ENCODE measurements around the gene PRSS21.
A peak's percentile ranks its signal among the peaks of the same experiment; 100 is the strongest.

PRSS21 gene

DNA sequence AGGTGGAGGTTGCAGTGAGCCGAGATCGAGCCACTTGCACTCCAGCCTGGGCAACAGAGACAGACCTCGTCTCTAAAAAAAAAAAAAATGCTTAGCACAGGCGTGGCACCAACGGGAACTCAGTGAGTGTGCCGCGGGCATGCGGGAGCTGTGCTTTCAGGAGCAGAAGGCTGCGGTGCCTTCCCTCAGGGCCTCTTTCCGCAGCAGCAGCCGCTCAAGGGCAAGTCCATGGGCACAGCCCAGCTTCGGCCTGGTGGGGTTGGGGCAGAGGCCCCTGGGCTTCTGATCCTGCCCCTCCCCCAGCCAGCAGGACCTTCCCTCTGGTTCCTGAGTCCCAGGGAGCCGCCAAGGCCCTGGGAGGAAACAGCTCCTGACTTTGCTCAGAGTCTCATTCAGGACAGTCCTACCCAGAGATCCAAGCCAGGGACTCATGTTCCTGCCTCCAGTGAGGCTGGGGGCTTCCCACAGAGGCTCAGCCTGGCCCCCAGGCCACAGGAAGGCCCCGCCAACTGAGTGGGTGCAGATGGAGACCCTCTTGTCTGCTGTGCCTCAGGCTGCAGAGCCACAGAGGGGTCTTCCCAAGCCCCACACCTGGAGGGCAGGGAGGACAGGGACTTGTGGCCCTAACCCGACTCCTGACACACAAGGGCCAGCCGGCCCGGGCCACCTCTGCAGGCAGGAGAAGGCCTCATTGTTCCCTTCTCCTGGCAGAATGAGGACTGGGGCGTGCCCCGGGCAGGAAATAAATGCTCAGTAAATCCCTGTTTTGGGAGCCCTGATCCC, 9.7 kb downstream of the PRSS21 start:
- DNase-seq = no peak

- no peak for DNase-seq
Observed at GRCh38 chr16:2827374-2827791, 10.3 kb downstream of the PRSS21 start.

- no peak for DNase-seq
Observed at GRCh38 chr16:2827831-2828520, 10.9 kb downstream of the PRSS21 start.

- DNase-seq = no peak
Observed at GRCh38 chr16:2828521-2828840, 11.4 kb downstream of the PRSS21 start.

GRCh38 chr16:2828876-2829430, 11.9 kb downstream of the PRSS21 start:
- DNase-seq = no peak

- no peak for DNase-seq
Observed at GRCh38 chr16:2829501-2830354, 12.7 kb downstream of the PRSS21 start, which contains the start of gene ZG16B. ZG16B (plus strand) TSS chr16:2830303; CDS start chr16:2830442, 139 bp downstream.

DNA sequence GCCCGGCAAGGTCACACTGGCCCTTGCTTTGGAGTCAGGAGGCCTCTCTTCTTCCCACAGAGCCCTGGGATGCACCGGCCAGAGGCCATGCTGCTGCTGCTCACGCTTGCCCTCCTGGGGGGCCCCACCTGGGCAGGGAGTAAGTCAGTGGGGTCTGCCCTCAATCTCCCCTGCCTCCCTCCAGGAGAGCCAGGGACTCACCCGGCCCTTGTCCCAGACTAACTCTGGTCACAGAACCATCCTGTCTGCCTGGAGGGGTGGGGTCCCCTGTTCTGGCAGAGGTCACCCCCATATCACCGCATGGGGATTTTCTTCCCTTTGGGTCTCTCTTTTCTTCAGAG, 13.3 kb downstream of the PRSS21 start:
- no peak for DNase-seq

DNA sequence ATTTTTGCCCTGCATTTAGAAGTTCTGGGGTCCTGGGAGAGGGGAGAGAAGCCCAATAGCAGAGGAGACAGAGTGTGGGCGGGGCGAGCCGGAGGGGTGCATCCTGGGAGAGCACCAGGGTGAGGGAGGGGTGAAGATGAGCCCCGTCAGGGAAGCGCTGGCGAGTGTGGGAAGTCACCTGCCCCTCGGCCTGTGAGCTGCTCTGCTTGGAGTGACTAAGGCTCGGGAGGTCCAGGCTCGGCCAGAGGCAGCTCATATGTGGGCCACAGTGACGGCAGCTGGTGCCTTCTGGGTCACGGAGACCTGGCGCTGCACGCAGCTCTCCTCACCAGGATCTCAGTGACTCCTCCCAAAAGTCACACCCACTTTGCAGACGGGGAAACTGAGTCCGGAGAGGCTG, 14.2 kb downstream of the PRSS21 start:
- no peak for DNase-seq

DNA sequence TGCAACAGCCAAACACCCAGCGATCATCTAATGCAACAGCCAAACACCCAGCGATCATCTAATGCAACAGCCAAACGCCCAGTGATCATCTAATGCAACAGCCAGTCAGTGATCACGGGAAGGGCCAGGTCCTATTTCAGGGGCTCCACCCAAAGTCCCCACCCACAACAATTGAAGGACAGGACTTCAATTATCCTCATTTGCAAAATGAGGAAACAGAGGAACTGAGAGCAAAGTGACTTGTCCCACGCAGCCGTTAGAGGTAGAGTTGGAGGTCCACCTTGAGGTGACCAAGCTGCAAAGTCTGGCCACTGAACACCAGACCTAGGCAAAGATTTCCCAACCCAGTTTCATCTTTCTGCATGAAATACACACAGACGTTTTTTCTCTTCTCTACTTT, 16.7 kb downstream of the PRSS21 start:
- no peak for DNase-seq

DNA sequence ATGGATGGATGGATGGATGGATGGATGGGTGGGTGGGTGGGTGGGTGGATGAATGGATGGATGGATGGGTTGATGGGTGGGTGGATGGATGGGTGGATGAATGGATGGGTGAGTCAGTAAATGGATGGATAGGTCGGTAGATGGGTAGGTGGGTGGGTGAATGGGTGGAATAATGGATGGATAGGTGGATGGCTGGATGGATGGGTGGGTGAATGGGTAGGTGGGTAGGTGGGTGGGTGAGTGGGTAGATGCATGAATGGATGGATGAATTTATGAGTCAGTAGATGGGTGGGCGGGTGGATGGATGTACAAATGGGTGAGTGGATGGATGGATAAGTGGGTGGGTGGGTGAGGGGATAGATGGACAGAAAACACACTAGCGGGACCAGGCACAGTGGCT, 17.9 kb downstream of the PRSS21 start:
- DNase-seq = no peak

GRCh38 chr16:2835638-2836493, 18.8 kb downstream of the PRSS21 start:
- DNase-seq = no peak

DNA sequence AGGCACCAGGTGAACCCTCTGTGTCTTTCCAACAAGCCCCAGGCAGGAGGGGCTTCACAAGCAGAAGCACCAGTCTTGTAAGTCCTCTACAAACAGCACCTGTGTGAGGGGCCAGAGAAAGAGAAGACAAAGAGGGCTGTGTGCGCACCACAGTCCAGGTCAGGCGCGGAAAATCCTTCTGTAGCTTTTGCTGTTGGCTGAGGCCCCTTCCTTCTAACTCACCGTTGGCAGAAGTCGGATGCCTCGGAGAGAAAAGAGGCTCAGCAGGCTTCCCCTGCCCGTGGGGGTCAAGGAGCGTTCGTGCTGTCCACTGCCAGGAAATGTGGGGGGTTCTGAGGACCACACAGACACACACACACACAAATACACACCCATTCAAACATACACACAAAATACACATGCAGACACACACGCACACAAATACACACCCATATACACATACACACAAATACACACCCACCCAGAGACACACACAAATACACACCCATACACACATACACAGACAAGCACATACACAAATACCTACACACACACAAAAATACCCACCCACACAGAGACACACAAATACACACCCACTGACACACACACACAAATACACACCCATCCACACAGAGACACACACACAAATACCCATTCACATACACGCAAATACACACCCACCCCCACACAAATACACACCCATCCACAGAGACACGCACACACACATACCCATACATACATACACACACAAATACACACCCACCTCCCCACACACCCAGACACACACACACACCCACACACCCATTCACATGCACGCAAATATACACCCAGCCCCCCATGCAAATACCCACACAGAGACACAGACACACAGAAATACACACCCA, 19.8 kb downstream of the PRSS21 start:
- no peak for DNase-seq

GRCh38 chr16:2838928-2839327, 21.9 kb downstream of the PRSS21 start:
- DNase-seq = peak; percentile 3

- DNase-seq = no peak
Observed at GRCh38 chr16:2839650-2840450, 22.8 kb downstream of the PRSS21 start.

GRCh38 chr16:2840914-2841313, 23.9 kb downstream of the PRSS21 start:
- no peak for DNase-seq

GRCh38 chr16:2841606-2842339, 24.7 kb downstream of the PRSS21 start:
- DNase-seq = no peak

DNA sequence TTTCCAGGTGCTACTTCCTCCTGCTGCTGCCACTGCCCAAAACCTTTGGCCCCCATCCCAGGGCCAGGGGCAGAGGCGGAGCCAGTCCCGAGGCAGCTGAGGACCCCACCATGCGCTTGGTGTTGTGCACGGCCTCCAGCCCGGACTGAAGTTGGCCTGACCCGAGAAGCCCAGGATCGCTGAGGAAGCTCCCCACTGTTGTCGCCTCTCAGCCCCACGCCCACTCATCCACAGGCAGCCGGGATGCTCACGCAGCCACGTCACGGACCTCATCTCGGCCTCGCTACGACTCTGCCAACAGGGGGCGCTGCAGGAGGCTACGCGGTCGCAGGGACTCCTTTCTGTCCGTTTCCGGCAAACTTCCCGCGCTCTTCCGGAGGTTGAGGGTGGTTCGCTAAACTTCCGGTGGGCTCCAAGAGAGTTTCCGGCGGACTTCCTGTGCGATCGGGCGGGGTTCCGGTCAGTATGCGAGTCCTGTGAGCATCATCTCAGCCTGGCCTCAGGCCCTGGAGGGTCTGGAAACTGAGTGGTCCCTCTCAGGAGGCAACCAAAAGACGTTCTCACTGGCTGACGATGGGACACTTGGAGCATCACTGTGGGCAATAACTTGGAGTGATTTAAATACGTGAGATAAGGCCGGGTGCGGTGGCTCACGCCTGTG, 25.4 kb downstream of the PRSS21 start:
- no peak for DNase-seq

GRCh38 chr16:2843526-2843925, 26.5 kb downstream of the PRSS21 start:
- DNase-seq = no peak

DNA sequence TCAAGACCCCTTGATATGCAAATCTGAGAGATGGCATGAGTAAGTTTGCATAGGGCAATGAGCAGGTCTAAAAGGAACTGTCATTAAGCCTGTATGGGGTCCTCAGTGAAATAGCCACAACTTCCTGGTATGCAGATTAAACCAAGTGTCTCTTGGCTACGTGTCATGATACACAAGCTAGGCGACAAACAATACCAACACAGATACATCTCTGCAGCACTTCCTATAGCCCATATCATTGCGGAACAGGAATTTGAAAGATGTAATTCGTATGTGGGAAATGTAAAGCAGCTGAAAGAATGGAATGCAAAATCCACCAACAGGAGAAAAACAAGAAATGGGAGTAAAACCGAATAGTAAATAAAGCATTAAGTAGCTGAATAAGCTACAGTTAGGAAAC, 28.1 kb downstream of the PRSS21 start:
- DNase-seq = no peak
